ENCODE results near the gene CCK.

DNA sequence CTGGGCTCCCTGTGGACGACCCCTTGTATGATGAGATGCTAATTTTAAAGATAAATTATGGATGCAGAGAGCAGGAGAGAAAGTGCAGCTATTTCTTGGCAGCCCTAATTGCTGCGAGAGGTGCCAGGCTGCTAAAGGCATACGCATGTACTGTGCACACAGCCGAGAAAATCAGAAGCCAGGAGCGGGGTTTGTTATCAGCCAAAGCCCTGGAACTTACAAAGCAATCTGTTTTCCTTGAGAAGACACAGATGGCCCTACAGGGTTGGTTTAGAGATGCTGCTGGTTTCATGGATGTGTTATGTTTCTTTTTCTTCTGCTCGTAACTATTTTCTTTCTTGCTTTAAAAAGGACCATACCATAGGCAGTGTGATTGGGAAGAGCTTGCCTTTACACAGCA is 11.7 kb upstream of the CCK start:
- TF ChIP-seq EP300 (IDR thresholded peaks at IDR 0.05; ENCODE audit: low read depth), result no peak
- no peak for TF ChIP-seq CTCF (IDR thresholded peaks at IDR 0.05)
- TF ChIP-seq POLR2A (IDR thresholded peaks at IDR 0.05), result no peak
- TF ChIP-seq POLR2AphosphoS5 (IDR thresholded peaks at IDR 0.05), result no peak

Measured in transverse colon (tissue), 4 donors.